ENCODE data around the gene BCAR1.

DNA sequence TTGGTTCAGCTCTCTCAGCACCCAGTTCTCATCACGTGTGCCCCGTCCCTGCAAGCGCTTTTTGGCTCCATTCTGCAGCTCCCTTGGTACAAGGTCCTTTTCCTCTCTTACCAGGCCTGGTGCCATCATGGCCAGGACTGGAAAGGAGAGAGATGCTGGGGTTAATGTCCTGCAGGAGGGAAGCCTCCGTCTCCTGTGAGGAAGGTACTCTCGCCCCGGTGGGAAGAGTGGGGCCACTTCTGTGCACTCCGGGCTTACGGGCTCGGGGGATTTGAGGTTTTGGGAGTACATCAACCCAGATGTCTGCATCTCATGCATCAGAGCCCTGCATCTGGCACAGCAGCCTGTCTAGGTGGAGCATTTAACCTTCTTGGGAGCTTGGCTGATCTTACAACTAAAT lies 54.6 kb downstream of the BCAR1 start:
- no peak for TF ChIP-seq EZH2 (IDR thresholded peaks at IDR 0.05)
- no peak for TF ChIP-seq POLR2AphosphoS5 (IDR thresholded peaks at IDR 0.05; ENCODE audit: borderline replicate concordance, low read depth, low read length)
